GM21825 (cell line): ENCODE results near the gene SCTR.

Source experiments
- ATAC-seq: cut with Tn5 transposase; IDR thresholded peaks from one replicate; pipeline ENCODE4 v1.9.1; 2021; ENCODE audit warnings: mild to moderate bottlenecking, moderate library complexity; ENCODE audit not compliant: unreplicated experiment

The SCTR gene

GRCh38 chr2:119523952-119524694, at the start of gene SCTR:
Gene SCTR (minus strand): TSS chr2:119524483. CDS start chr2:119524226, 257 bp downstream.
- ATAC-seq = no peak

GRCh38 chr2:119567292-119567691, 43.0 kb upstream of the SCTR start:
- no peak for ATAC-seq

- ATAC-seq = no peak
These were observed 41.2 kb upstream of the SCTR start for GRCh38 chr2:119565481-119565880.

GRCh38 chr2:119553687-119554344, 29.5 kb upstream of the SCTR start:
- ATAC-seq = no peak

GRCh38 chr2:119552902-119553301, 28.6 kb upstream of the SCTR start:
- ATAC-seq = no peak

- ATAC-seq = no peak
These were observed 26.6 kb upstream of the SCTR start for GRCh38 chr2:119550856-119551255.

GRCh38 chr2:119550346-119550745, 26.1 kb upstream of the SCTR start:
- ATAC-seq = no peak

GRCh38 chr2:119549241-119549640, 25.0 kb upstream of the SCTR start:
- ATAC-seq = no peak

- ATAC-seq = no peak
These were observed 24.3 kb upstream of the SCTR start for GRCh38 chr2:119548516-119549120.

GRCh38 chr2:119546447-119546767, 22.1 kb upstream of the SCTR start:
- no peak for ATAC-seq

- ATAC-seq = no peak
These were observed 21.6 kb upstream of the SCTR start for GRCh38 chr2:119545754-119546446.

GRCh38 chr2:119544939-119545475, 20.7 kb upstream of the SCTR start:
- ATAC-seq = no peak

GRCh38 chr2:119544075-119544938, 20.0 kb upstream of the SCTR start, which contains the start of gene CFAP221:
Gene CFAP221 (plus strand): TSS chr2:119544449. CDS start chr2:119546132, 1,683 bp downstream.
- peak; percentile 79 for ATAC-seq

GRCh38 chr2:119541476-119541875, 17.2 kb upstream of the SCTR start:
- no peak for ATAC-seq

- ATAC-seq = no peak
These were observed 13.5 kb upstream of the SCTR start for GRCh38 chr2:119537792-119538191.

- no peak for ATAC-seq
These were observed 12.4 kb upstream of the SCTR start for GRCh38 chr2:119536707-119537106.

GRCh38 chr2:119536211-119536610, 11.9 kb upstream of the SCTR start:
- ATAC-seq = no peak

GRCh38 chr2:119533560-119533959, 9.3 kb upstream of the SCTR start:
- no peak for ATAC-seq

GRCh38 chr2:119531292-119531691, 7.0 kb upstream of the SCTR start:
- ATAC-seq = no peak

GRCh38 chr2:119527999-119528398, 3.7 kb upstream of the SCTR start:
- no peak for ATAC-seq
